Measurements from ENCODE around the gene AK1.
"Not testable (repeated sequence)": the region's sequence is repeated elsewhere in the genome, so short reads cannot be mapped to it uniquely, and the experiment has no call there.

The AK1 gene

GRCh38 chr9:127887792-127888191, 10.3 kb upstream of the AK1 start:
- H3K27ac ChIP-seq: no peak overlapping the region
- TF ChIP-seq CTCF (conservative IDR thresholded peaks at IDR 0.05): no peak
- no peak for TF ChIP-seq ZFX (IDR thresholded peaks at IDR 0.05)

- TF ChIP-seq CTCF (conservative IDR thresholded peaks at IDR 0.05) (no peak), ZFX (IDR thresholded peaks at IDR 0.05) (no peak)
- H3K27ac ChIP-seq: no peak overlapping the region
Observed at GRCh38 chr9:127886401-127886972, 9.0 kb upstream of the AK1 start.

- H3K27ac ChIP-seq: no peak overlapping the region
- TF ChIP-seq ZFX (IDR thresholded peaks at IDR 0.05): no peak
- TF ChIP-seq CTCF (conservative IDR thresholded peaks at IDR 0.05): no peak
Observed at GRCh38 chr9:127885508-127886281, 8.2 kb upstream of the AK1 start.

GRCh38 chr9:127884976-127885490, 7.6 kb upstream of the AK1 start:
- no peak overlapping the region for H3K27ac ChIP-seq
- TF ChIP-seq CTCF (conservative IDR thresholded peaks at IDR 0.05) (no peak), ZFX (IDR thresholded peaks at IDR 0.05) (no peak)

GRCh38 chr9:127884427-127884911, 7.0 kb upstream of the AK1 start:
- no peak overlapping the region for H3K27ac ChIP-seq
- TF ChIP-seq ZFX (IDR thresholded peaks at IDR 0.05) (no peak), CTCF (conservative IDR thresholded peaks at IDR 0.05) (no peak)

- no peak for TF ChIP-seq CTCF (conservative IDR thresholded peaks at IDR 0.05)
- no peak for TF ChIP-seq ZFX (IDR thresholded peaks at IDR 0.05)
- H3K27ac ChIP-seq: no peak overlapping the region
Observed at GRCh38 chr9:127883959-127884358, 6.5 kb upstream of the AK1 start.

GRCh38 chr9:127881715-127882114, 4.2 kb upstream of the AK1 start:
- not testable (repeated sequence) for H3K27ac ChIP-seq

All from C4-2B (cell line).